ENCODE measurements around the gene STOX1.
"Not testable (repeated sequence)": the region's sequence is repeated elsewhere in the genome, so short reads cannot be mapped to it uniquely, and the experiment has no call there.

GRCh38 chr10:68820359-68820758, 7.0 kb upstream of the STOX1 start:
- not testable (repeated sequence) for TF ChIP-seq CTCF (conservative IDR thresholded peaks at IDR 0.05; ENCODE audit: low read length); EZH2phosphoT487 (IDR thresholded peaks at IDR 0.05; ENCODE audit: borderline replicate concordance, low read depth, low read length)
